ENCODE measurements around the gene KNOP1.
A peak's percentile ranks its signal among the peaks of the same experiment; 100 is the strongest.

Gene KNOP1

GRCh38 chr16:19757762-19758595 lies 40.0 kb upstream of the KNOP1 start (continued):
- TF ChIP-seq POU6F1 (CRISPR knock-in tag; IDR thresholded peaks at IDR 0.05; ENCODE audit: borderline replicate concordance, low read depth) = no peak
- no peak for TF ChIP-seq ZNF70 (CRISPR knock-in tag; IDR thresholded peaks at IDR 0.05)
- no peak for TF ChIP-seq CSDC2 (CRISPR knock-in tag; IDR thresholded peaks at IDR 0.05)

DNA sequence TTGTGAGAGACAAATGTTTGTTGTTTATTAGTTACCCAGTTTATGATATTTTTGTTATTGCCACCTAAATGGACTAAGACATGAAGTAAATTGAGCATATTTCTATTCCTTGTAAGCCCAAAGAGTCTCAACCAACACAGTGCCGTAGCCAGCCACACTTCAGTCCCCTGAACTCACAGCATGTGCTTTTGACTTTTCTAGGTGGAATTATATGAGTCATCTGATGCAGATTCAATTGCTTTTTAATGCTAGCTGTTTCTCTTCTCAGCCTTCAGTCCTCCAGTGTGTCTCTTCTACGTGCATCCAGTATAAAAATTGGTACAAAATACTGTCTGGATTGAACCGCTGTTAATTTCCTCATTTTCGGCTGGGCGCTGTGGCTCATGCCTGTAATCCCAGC lies 39.0 kb upstream of the KNOP1 start:
- TF ChIP-seq ZFP30 (CRISPR knock-in tag; IDR thresholded peaks at IDR 0.05) (no peak), OSR1 (CRISPR knock-in tag; IDR thresholded peaks at IDR 0.05) (no peak), BACH2 (CRISPR knock-in tag; IDR thresholded peaks at IDR 0.05; ENCODE audit: borderline replicate concordance) (no peak), PPARA (CRISPR knock-in tag; IDR thresholded peaks at IDR 0.05; ENCODE audit: borderline replicate concordance) (no peak), POU6F1 (CRISPR knock-in tag; IDR thresholded peaks at IDR 0.05; ENCODE audit: borderline replicate concordance, low read depth) (no peak), TCF4 (CRISPR knock-in tag; IDR thresholded peaks at IDR 0.05; ENCODE audit: borderline replicate concordance) (no peak), TOX (CRISPR knock-in tag; IDR thresholded peaks at IDR 0.05; ENCODE audit: borderline replicate concordance) (no peak), ZC3H10 (CRISPR knock-in tag; IDR thresholded peaks at IDR 0.05) (no peak), SNAI2 (CRISPR knock-in tag; IDR thresholded peaks at IDR 0.05) (no peak), CSDC2 (CRISPR knock-in tag; IDR thresholded peaks at IDR 0.05) (no peak), ARNTL (CRISPR knock-in tag; IDR thresholded peaks at IDR 0.05; ENCODE audit: borderline replicate concordance, low read depth) (no peak)
- TF ChIP-seq, protein P1, sequence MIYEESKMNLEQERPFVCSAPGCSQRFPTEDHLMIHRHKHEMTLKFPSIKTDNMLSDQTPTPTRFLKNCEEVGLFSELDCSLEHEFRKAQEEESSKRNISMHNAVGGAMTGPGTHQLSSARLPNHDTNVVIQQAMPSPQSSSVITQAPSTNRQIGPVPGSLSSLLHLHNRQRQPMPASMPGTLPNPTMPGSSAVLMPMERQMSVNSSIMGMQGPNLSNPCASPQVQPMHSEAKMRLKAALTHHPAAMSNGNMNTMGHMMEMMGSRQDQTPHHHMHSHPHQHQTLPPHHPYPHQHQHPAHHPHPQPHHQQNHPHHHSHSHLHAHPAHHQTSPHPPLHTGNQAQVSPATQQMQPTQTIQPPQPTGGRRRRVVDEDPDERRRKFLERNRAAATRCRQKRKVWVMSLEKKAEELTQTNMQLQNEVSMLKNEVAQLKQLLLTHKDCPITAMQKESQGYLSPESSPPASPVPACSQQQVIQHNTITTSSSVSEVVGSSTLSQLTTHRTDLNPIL (CRISPR knock-in tag; IDR thresholded peaks at IDR 0.05; ENCODE audit: low read depth) = no peak
- TF ChIP-seq, protein P2, sequence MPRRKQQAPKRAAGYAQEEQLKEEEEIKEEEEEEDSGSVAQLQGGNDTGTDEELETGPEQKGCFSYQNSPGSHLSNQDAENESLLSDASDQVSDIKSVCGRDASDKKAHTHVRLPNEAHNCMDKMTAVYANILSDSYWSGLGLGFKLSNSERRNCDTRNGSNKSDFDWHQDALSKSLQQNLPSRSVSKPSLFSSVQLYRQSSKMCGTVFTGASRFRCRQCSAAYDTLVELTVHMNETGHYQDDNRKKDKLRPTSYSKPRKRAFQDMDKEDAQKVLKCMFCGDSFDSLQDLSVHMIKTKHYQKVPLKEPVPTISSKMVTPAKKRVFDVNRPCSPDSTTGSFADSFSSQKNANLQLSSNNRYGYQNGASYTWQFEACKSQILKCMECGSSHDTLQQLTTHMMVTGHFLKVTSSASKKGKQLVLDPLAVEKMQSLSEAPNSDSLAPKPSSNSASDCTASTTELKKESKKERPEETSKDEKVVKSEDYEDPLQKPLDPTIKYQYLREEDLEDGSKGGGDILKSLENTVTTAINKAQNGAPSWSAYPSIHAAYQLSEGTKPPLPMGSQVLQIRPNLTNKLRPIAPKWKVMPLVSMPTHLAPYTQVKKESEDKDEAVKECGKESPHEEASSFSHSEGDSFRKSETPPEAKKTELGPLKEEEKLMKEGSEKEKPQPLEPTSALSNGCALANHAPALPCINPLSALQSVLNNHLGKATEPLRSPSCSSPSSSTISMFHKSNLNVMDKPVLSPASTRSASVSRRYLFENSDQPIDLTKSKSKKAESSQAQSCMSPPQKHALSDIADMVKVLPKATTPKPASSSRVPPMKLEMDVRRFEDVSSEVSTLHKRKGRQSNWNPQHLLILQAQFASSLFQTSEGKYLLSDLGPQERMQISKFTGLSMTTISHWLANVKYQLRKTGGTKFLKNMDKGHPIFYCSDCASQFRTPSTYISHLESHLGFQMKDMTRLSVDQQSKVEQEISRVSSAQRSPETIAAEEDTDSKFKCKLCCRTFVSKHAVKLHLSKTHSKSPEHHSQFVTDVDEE (CRISPR knock-in tag; IDR thresholded peaks at IDR 0.05) = no peak
- TF ChIP-seq, protein P3, sequence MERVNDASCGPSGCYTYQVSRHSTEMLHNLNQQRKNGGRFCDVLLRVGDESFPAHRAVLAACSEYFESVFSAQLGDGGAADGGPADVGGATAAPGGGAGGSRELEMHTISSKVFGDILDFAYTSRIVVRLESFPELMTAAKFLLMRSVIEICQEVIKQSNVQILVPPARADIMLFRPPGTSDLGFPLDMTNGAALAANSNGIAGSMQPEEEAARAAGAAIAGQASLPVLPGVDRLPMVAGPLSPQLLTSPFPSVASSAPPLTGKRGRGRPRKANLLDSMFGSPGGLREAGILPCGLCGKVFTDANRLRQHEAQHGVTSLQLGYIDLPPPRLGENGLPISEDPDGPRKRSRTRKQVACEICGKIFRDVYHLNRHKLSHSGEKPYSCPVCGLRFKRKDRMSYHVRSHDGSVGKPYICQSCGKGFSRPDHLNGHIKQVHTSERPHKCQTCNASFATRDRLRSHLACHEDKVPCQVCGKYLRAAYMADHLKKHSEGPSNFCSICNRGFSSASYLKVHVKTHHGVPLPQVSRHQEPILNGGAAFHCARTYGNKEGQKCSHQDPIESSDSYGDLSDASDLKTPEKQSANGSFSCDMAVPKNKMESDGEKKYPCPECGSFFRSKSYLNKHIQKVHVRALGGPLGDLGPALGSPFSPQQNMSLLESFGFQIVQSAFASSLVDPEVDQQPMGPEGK (CRISPR knock-in tag; IDR thresholded peaks at IDR 0.05; ENCODE audit: borderline replicate concordance) = no peak
- ATAC-seq = peak; percentile 52

GRCh38 chr16:19755268-19755667 lies 37.2 kb upstream of the KNOP1 start:
- no peak for TF ChIP-seq ZNF565 (CRISPR knock-in tag; conservative IDR thresholded peaks at IDR 0.05; ENCODE audit: low read depth)
- TF ChIP-seq ZNF70 (CRISPR knock-in tag; IDR thresholded peaks at IDR 0.05) = no peak
- no peak for TF ChIP-seq OSR1 (CRISPR knock-in tag; IDR thresholded peaks at IDR 0.05)
- no peak for TF ChIP-seq RARB (CRISPR knock-in tag; IDR thresholded peaks at IDR 0.05)
- TF ChIP-seq, protein P3 (CRISPR knock-in tag; IDR thresholded peaks at IDR 0.05; ENCODE audit: borderline replicate concordance) = no peak
- no peak for TF ChIP-seq ESRRG (CRISPR knock-in tag; IDR thresholded peaks at IDR 0.05)
- TF ChIP-seq, protein P1 (CRISPR knock-in tag; IDR thresholded peaks at IDR 0.05; ENCODE audit: low read depth) = no peak
- TF ChIP-seq ZFP30 (CRISPR knock-in tag; IDR thresholded peaks at IDR 0.05) = no peak
- TF ChIP-seq PPARA (CRISPR knock-in tag; IDR thresholded peaks at IDR 0.05; ENCODE audit: borderline replicate concordance) = no peak
- no peak for TF ChIP-seq ZC3H10 (CRISPR knock-in tag; IDR thresholded peaks at IDR 0.05)
- TF ChIP-seq ZFP3 (CRISPR knock-in tag; IDR thresholded peaks at IDR 0.05) = no peak
- no peak for TF ChIP-seq BACH2 (CRISPR knock-in tag; IDR thresholded peaks at IDR 0.05; ENCODE audit: borderline replicate concordance)
- TF ChIP-seq CSRNP3 (CRISPR knock-in tag; IDR thresholded peaks at IDR 0.05) = no peak
- ATAC-seq = no peak

Data from SK-N-SH treated with all-trans-retinoic acid at 6 μM for 48 hours (cell line).